Right atrium auricular region (tissue), 2 donors: ENCODE data around the gene USP3. TPM values are rescaled to one million over a fixed set of nuclear protein-coding genes. Genes with fewer than 3 reads are reported as not detected.

Experiments used
- DNase-seq: peaks from one replicate; pipeline ENCODE4 v3.0.0-alpha.2; 2019; ENCODE audit warnings: low spot score
- H3K27ac ChIP-seq, 2 donors: fragments of 200-600 bp; sonication (generic); 1 replicate in 1 of 2; 2 replicates in 1 of 2; pipeline ENCODE4 v1.5.1; 2016 to 2019
- H3K27me3 ChIP-seq, 2 donors: fragments of 200-600 bp; sonication (generic); one replicate each; pipeline versions ENCODE4 v1.5.1 to v1.6.0; 2017 to 2019
- H3K36me3 ChIP-seq: fragments of 200-600 bp; sonication (generic); one replicate; pipeline ENCODE4 v1.5.1; 2016
- H3K4me1 ChIP-seq, 2 donors: fragments of 200-600 bp; sonication (generic); one replicate each; pipeline versions ENCODE4 v1.5.1 to v1.6.0; 2017 to 2019
- H3K4me3 ChIP-seq, 2 donors: fragments of 200-600 bp; sonication (generic); 1 replicate in 1 of 2; 2 replicates in 1 of 2; pipeline ENCODE4 v1.5.1; 2017 to 2019; ENCODE audit warnings: mild to moderate bottlenecking in 1 of 2, moderate library complexity in 1 of 2
- H3K9me3 ChIP-seq, 2 donors: fragments of 200-600 bp; sonication (generic); one replicate each; pipeline ENCODE4 v1.5.1; 2019
- CTCF ChIP-seq, 2 donors: fragments of 200-600 bp; sonication (generic); IDR thresholded peaks; one replicate each; pipeline ENCODE4 v1.5.1; 2019; ENCODE audit warnings: antibody characterized with exemption in 2 of 2
- total RNA-seq, 2 donors: library from RNA; depleted of rRNA; stranded (reverse); fragments of >200 nt; gene quantifications; one replicate each; pipeline ENCODE4 v1.1.0, GENCODE V29; 2016

USP3 gene
- total RNA-seq, 2 donors from 2014 or later, result 12.3 to 18.5 TPM

- no peak for DNase-seq
- Histone ChIP-seq H3K36me3 (peaks cover 6% of the 10 kb centered on the region), H3K9me3 (no peaks in the 10 kb centered on the region), H3K4me1 (no peaks in the 10 kb centered on the region), H3K4me3 (no peak overlapping the region), H3K27ac (no peak overlapping the region), H3K27me3 (no peaks in the 10 kb centered on the region)
- TF ChIP-seq CTCF (IDR thresholded peaks at IDR 0.05), result no peak
These were observed 35.1 kb downstream of the USP3 start for GRCh38 chr15:63539521-63539920.

GRCh38 chr15:63539998-63540397 is 35.6 kb downstream of the USP3 start:
- peaks cover 6% of the 10 kb centered on the region for H3K36me3 ChIP-seq
- H3K27me3 ChIP-seq, result no peaks in the 10 kb centered on the region
- no peak for DNase-seq
- no peaks in the 10 kb centered on the region for H3K4me1 ChIP-seq
- H3K27ac ChIP-seq, result no peak overlapping the region
- H3K9me3 ChIP-seq, result no peaks in the 10 kb centered on the region
- H3K4me3 ChIP-seq, result no peak overlapping the region
- no peak for TF ChIP-seq CTCF (IDR thresholded peaks at IDR 0.05)

- no peaks in the 10 kb centered on the region for H3K4me1 ChIP-seq
- TF ChIP-seq CTCF (IDR thresholded peaks at IDR 0.05), result no peak
- DNase-seq, result no peak
- no peak overlapping the region for H3K27ac ChIP-seq
- no peaks in the 10 kb centered on the region for H3K9me3 ChIP-seq
- peaks cover 6% of the 10 kb centered on the region for H3K36me3 ChIP-seq
- no peak overlapping the region for H3K4me3 ChIP-seq
- H3K27me3 ChIP-seq, result no peaks in the 10 kb centered on the region
These were observed 36.1 kb downstream of the USP3 start for GRCh38 chr15:63540449-63540848.

- H3K9me3 ChIP-seq, result no peaks in the 10 kb centered on the region
- no peak for DNase-seq
- H3K36me3 ChIP-seq, result no peaks in the 10 kb centered on the region
- H3K27ac ChIP-seq, result no peak overlapping the region
- H3K27me3 ChIP-seq, result no peaks in the 10 kb centered on the region
- no peak overlapping the region for H3K4me3 ChIP-seq
- no peaks in the 10 kb centered on the region for H3K4me1 ChIP-seq
- TF ChIP-seq CTCF (IDR thresholded peaks at IDR 0.05), result no peak
These were observed 40.0 kb downstream of the USP3 start for GRCh38 chr15:63544258-63545026.

- TF ChIP-seq CTCF (IDR thresholded peaks at IDR 0.05), result no peak
- Histone ChIP-seq H3K27ac (no peak overlapping the region), H3K4me3 (no peak overlapping the region), H3K36me3 (no peaks in the 10 kb centered on the region), H3K9me3 (no peaks in the 10 kb centered on the region), H3K4me1 (no peaks in the 10 kb centered on the region), H3K27me3 (no peaks in the 10 kb centered on the region)
- DNase-seq, result no peak
These were observed 41.1 kb downstream of the USP3 start for GRCh38 chr15:63545520-63545919.

GRCh38 chr15:63551400-63551799 is 47.0 kb downstream of the USP3 start:
- Histone ChIP-seq H3K9me3 (no peaks in the 10 kb centered on the region), H3K27me3 (no peaks in the 10 kb centered on the region), H3K4me3 (no peak overlapping the region), H3K36me3 (no peaks in the 10 kb centered on the region), H3K4me1 (peaks cover 0 to 17% of the 10 kb centered on the region in 2 donors), H3K27ac (no peak overlapping the region)
- TF ChIP-seq CTCF (IDR thresholded peaks at IDR 0.05), result no peak
- no peak for DNase-seq
